Esophagus muscularis mucosa (tissue), 4 donors: ENCODE measurements around the gene PDE4D.

ENCODE experiments used
- CTCF ChIP-seq, 3 experiments: fragments of 200-600 bp in 2 of 3; fragments of 450-650 bp in 1 of 3; sonication (generic) in 2 of 3; IDR thresholded peaks; one replicate each; pipeline ENCODE4 v1.5.1; 2017 to 2019; ENCODE audit warnings: antibody characterized with exemption in 3 of 3, mild to moderate bottlenecking in 2 of 3, moderate library complexity in 1 of 3
- EP300 ChIP-seq: sonication (generic); formaldehyde crosslinking; IDR thresholded peaks from one replicate; pipeline ENCODE4 v1.6.1; 2017; ENCODE audit warnings: antibody characterized with exemption
- POLR2A ChIP-seq: fragments of 450-650 bp; IDR thresholded peaks from one replicate; pipeline ENCODE4 v1.6.1; 2017; ENCODE audit warnings: antibody characterized with exemption, moderate library complexity, mild to moderate bottlenecking, low read depth

GRCh38 chr5:59342181-59342580 is 551.3 kb downstream of the PDE4D start:
- no peak for TF ChIP-seq CTCF (IDR thresholded peaks at IDR 0.05)
- no peak for TF ChIP-seq POLR2A
- no peak for TF ChIP-seq EP300
